ENCODE measurements around the gene MCFD2. TPM values are rescaled to one million over a fixed set of nuclear protein-coding genes. Genes with fewer than 3 reads are reported as not detected.

Gene MCFD2
- 20.6 TPM for polyA plus RNA-seq (2012; ENCODE audit: missing spikeins)

- FAIRE-seq (no peak), DNase-seq (ENCODE audit: insufficient read length) (no peak)
- no peak for TF ChIP-seq TAF1 (IDR thresholded peaks at IDR 0.05; ENCODE audit: borderline replicate concordance, low read depth, low read length)
- no peak for TF ChIP-seq POLR2AphosphoS5 (IDR thresholded peaks at IDR 0.05; ENCODE audit: low read depth, low read length)
- TF ChIP-seq POLR2A (IDR thresholded peaks at IDR 0.05; ENCODE audit: low read depth, low read length) = no peak
These were observed at the start of gene MCFD2 for GRCh38 chr2:46915281-46915810. Gene MCFD2 (minus strand): TSS chr2:46915806. CDS start chr2:46909171, 6,635 bp downstream.

GRCh38 chr2:46964835-46965560 lies 49.4 kb upstream of the MCFD2 start:
- no peak for TF ChIP-seq POLR2AphosphoS5 (IDR thresholded peaks at IDR 0.05; ENCODE audit: low read depth, low read length)
- TF ChIP-seq TAF1 (IDR thresholded peaks at IDR 0.05; ENCODE audit: borderline replicate concordance, low read depth, low read length) = no peak
- TF ChIP-seq POLR2A (IDR thresholded peaks at IDR 0.05; ENCODE audit: low read depth, low read length) = no peak
- DNase-seq (ENCODE audit: insufficient read length) = no peak
- no peak for FAIRE-seq

GRCh38 chr2:46963941-46964673 lies 48.5 kb upstream of the MCFD2 start:
- DNase-seq (ENCODE audit: insufficient read length) (no peak), FAIRE-seq (no peak)
- TF ChIP-seq TAF1 (IDR thresholded peaks at IDR 0.05; ENCODE audit: borderline replicate concordance, low read depth, low read length) (no peak), POLR2A (IDR thresholded peaks at IDR 0.05; ENCODE audit: low read depth, low read length) (no peak), POLR2AphosphoS5 (IDR thresholded peaks at IDR 0.05; ENCODE audit: low read depth, low read length) (no peak)

GRCh38 chr2:46963210-46963609 lies 47.6 kb upstream of the MCFD2 start:
- no peak for FAIRE-seq
- TF ChIP-seq POLR2A (IDR thresholded peaks at IDR 0.05; ENCODE audit: low read depth, low read length) = no peak
- TF ChIP-seq TAF1 (IDR thresholded peaks at IDR 0.05; ENCODE audit: borderline replicate concordance, low read depth, low read length) = no peak
- no peak for TF ChIP-seq POLR2AphosphoS5 (IDR thresholded peaks at IDR 0.05; ENCODE audit: low read depth, low read length)
- no peak for DNase-seq (ENCODE audit: insufficient read length)

- TF ChIP-seq POLR2AphosphoS5 (IDR thresholded peaks at IDR 0.05; ENCODE audit: low read depth, low read length) (no peak), TAF1 (IDR thresholded peaks at IDR 0.05; ENCODE audit: borderline replicate concordance, low read depth, low read length) (no peak)
- no peak for FAIRE-seq
- no peak for DNase-seq (ENCODE audit: insufficient read length)
These were observed 47.1 kb upstream of the MCFD2 start for GRCh38 chr2:46962751-46963150.

- FAIRE-seq (no peak), DNase-seq (ENCODE audit: insufficient read length) (no peak)
- TF ChIP-seq POLR2A (IDR thresholded peaks at IDR 0.05; ENCODE audit: low read depth, low read length) = no peak
- no peak for TF ChIP-seq TAF1 (IDR thresholded peaks at IDR 0.05; ENCODE audit: borderline replicate concordance, low read depth, low read length)
- TF ChIP-seq POLR2AphosphoS5 (IDR thresholded peaks at IDR 0.05; ENCODE audit: low read depth, low read length) = no peak
These were observed 45.0 kb upstream of the MCFD2 start for GRCh38 chr2:46960618-46961017.

- FAIRE-seq (no peak), DNase-seq (ENCODE audit: insufficient read length) (no peak)
- no peak for TF ChIP-seq POLR2AphosphoS5 (IDR thresholded peaks at IDR 0.05; ENCODE audit: low read depth, low read length)
- no peak for TF ChIP-seq TAF1 (IDR thresholded peaks at IDR 0.05; ENCODE audit: borderline replicate concordance, low read depth, low read length)
- no peak for TF ChIP-seq POLR2A (IDR thresholded peaks at IDR 0.05; ENCODE audit: low read depth, low read length)
These were observed 42.9 kb upstream of the MCFD2 start for GRCh38 chr2:46958431-46959017.

GRCh38 chr2:46956981-46957531 lies 41.5 kb upstream of the MCFD2 start:
- TF ChIP-seq TAF1 (IDR thresholded peaks at IDR 0.05; ENCODE audit: borderline replicate concordance, low read depth, low read length) (no peak), POLR2AphosphoS5 (IDR thresholded peaks at IDR 0.05; ENCODE audit: low read depth, low read length) (no peak), POLR2A (IDR thresholded peaks at IDR 0.05; ENCODE audit: low read depth, low read length) (no peak)
- DNase-seq (ENCODE audit: insufficient read length) = no peak
- FAIRE-seq = no peak

GRCh38 chr2:46955764-46956163 lies 40.2 kb upstream of the MCFD2 start:
- FAIRE-seq = no peak
- DNase-seq (ENCODE audit: insufficient read length) = no peak
- no peak for TF ChIP-seq POLR2A (IDR thresholded peaks at IDR 0.05; ENCODE audit: low read depth, low read length)
- no peak for TF ChIP-seq POLR2AphosphoS5 (IDR thresholded peaks at IDR 0.05; ENCODE audit: low read depth, low read length)
- no peak for TF ChIP-seq TAF1 (IDR thresholded peaks at IDR 0.05; ENCODE audit: borderline replicate concordance, low read depth, low read length)

GRCh38 chr2:46954951-46955571 lies 39.5 kb upstream of the MCFD2 start:
- no peak for TF ChIP-seq TAF1 (IDR thresholded peaks at IDR 0.05; ENCODE audit: borderline replicate concordance, low read depth, low read length)
- TF ChIP-seq POLR2A (IDR thresholded peaks at IDR 0.05; ENCODE audit: low read depth, low read length) = no peak
- TF ChIP-seq POLR2AphosphoS5 (IDR thresholded peaks at IDR 0.05; ENCODE audit: low read depth, low read length) = no peak
- FAIRE-seq (no peak), DNase-seq (ENCODE audit: insufficient read length) (no peak)

- TF ChIP-seq POLR2AphosphoS5 (IDR thresholded peaks at IDR 0.05; ENCODE audit: low read depth, low read length) (no peak), TAF1 (IDR thresholded peaks at IDR 0.05; ENCODE audit: borderline replicate concordance, low read depth, low read length) (no peak), POLR2A (IDR thresholded peaks at IDR 0.05; ENCODE audit: low read depth, low read length) (no peak)
- DNase-seq (ENCODE audit: insufficient read length) = no peak
- no peak for FAIRE-seq
These were observed 36.6 kb upstream of the MCFD2 start for GRCh38 chr2:46952171-46952570.

Data from GM12892 (cell line).